Effector memory CD4-positive, alpha-beta T cell (primary cell): ENCODE data around the gene BNIP3.
A peak's percentile ranks its signal among the peaks of the same experiment; 100 is the strongest.
"Not testable (repeated sequence)": the region's sequence is repeated elsewhere in the genome, so short reads cannot be mapped to it uniquely, and the experiment has no call there.

ENCODE experiments used
- DNase-seq, 3 donors: peaks; one replicate each; pipeline ENCODE4 v3.0.0-alpha.2; 2020
- H3K27ac ChIP-seq: 2 replicates; pipeline ENCODE4 v1.7.0; 2013; ENCODE audit warnings: mild to moderate bottlenecking, low read length, moderate library complexity; ENCODE audit not compliant: insufficient read depth, poor library complexity, severe bottlenecking
- H3K27me3 ChIP-seq: replicated peaks from 2 replicates; pipeline ENCODE4 v1.7.0; 2013; ENCODE audit warnings: mild to moderate bottlenecking, low read length; ENCODE audit not compliant: insufficient read depth, control insufficient read depth, poor library complexity, severe bottlenecking
- H3K36me3 ChIP-seq: 2 replicates; pipeline ENCODE4 v1.7.0; 2013; ENCODE audit warnings: mild to moderate bottlenecking, low read length, moderate library complexity; ENCODE audit not compliant: control insufficient read depth, insufficient read depth
- H3K4me1 ChIP-seq: 2 replicates; pipeline ENCODE4 v1.7.0; 2013; ENCODE audit warnings: low read length, mild to moderate bottlenecking; ENCODE audit not compliant: control insufficient read depth, insufficient read depth, poor library complexity, severe bottlenecking
- H3K4me3 ChIP-seq: 2 replicates; pipeline ENCODE4 v1.7.0; 2013; ENCODE audit warnings: low read length, low read depth, mild to moderate bottlenecking; ENCODE audit not compliant: insufficient read depth, poor library complexity, severe bottlenecking
- H3K9me3 ChIP-seq: 2 replicates; pipeline ENCODE4 v1.7.0; 2013; ENCODE audit warnings: mild to moderate bottlenecking, low read length, moderate library complexity; ENCODE audit not compliant: control insufficient read depth

BNIP3 gene

GRCh38 chr10:131991726-131992125 is 10.0 kb upstream of the BNIP3 start:
- Histone ChIP-seq H3K4me1 (no peaks in the 10 kb centered on the region), H3K27ac (no peak overlapping the region), H3K4me3 (no peak overlapping the region), H3K36me3 (no peaks in the 10 kb centered on the region), H3K9me3 (no peaks in the 10 kb centered on the region), H3K27me3 (no peaks in the 10 kb centered on the region)
- no peak for DNase-seq

- not testable (repeated sequence) for H3K27me3 ChIP-seq, H3K4me1 ChIP-seq, H3K9me3 ChIP-seq, H3K27ac ChIP-seq, H3K4me3 ChIP-seq, DNase-seq, H3K36me3 ChIP-seq
These were observed 6.1 kb upstream of the BNIP3 start for GRCh38 chr10:131987786-131988185.

- H3K27ac ChIP-seq, H3K4me3 ChIP-seq, H3K27me3 ChIP-seq, H3K36me3 ChIP-seq, DNase-seq, H3K4me1 ChIP-seq, H3K9me3 ChIP-seq: not testable (repeated sequence)
These were observed 5.6 kb upstream of the BNIP3 start for GRCh38 chr10:131987301-131987700.

- H3K9me3 ChIP-seq, H3K27me3 ChIP-seq, H3K36me3 ChIP-seq, H3K4me3 ChIP-seq, H3K27ac ChIP-seq, H3K4me1 ChIP-seq, DNase-seq: not testable (repeated sequence)
These were observed 5.1 kb upstream of the BNIP3 start for GRCh38 chr10:131986851-131987250.

GRCh38 chr10:131983780-131984179 is 2.1 kb upstream of the BNIP3 start:
- Histone ChIP-seq H3K9me3 (no peaks in the 10 kb centered on the region), H3K4me3 (no peak overlapping the region), H3K4me1 (peaks cover 14% of the 10 kb centered on the region), H3K36me3 (no peaks in the 10 kb centered on the region), H3K27ac (no peak overlapping the region), H3K27me3 (no peaks in the 10 kb centered on the region)
- DNase-seq: no peak

GRCh38 chr10:131982796-131983195 is 1.1 kb upstream of the BNIP3 start:
- Histone ChIP-seq H3K36me3 (no peaks in the 10 kb centered on the region), H3K27ac (no peak overlapping the region), H3K9me3 (no peaks in the 10 kb centered on the region), H3K4me1 (peaks cover 18% of the 10 kb centered on the region), H3K4me3 (peak overlapping the region; percentile 71), H3K27me3 (no peaks in the 10 kb centered on the region)
- DNase-seq: no peak

GRCh38 chr10:131982185-131982756 is 548 bp upstream of the BNIP3 start:
- Histone ChIP-seq H3K27me3 (no peaks in the 10 kb centered on the region), H3K9me3 (no peaks in the 10 kb centered on the region), H3K36me3 (no peaks in the 10 kb centered on the region), H3K27ac (no peak overlapping the region), H3K4me1 (peaks cover 18% of the 10 kb centered on the region), H3K4me3 (peak overlapping the region; percentile 71)
- no peak for DNase-seq

GRCh38 chr10:131980761-131981428 is 828 bp downstream of the BNIP3 start:
- no peaks in the 10 kb centered on the region for H3K27me3 ChIP-seq
- H3K36me3 ChIP-seq: no peaks in the 10 kb centered on the region
- peak overlapping the region; percentile 63 for H3K27ac ChIP-seq
- no peaks in the 10 kb centered on the region for H3K9me3 ChIP-seq
- H3K4me1 ChIP-seq: peaks cover 18% of the 10 kb centered on the region
- DNase-seq: no peak
- peak overlapping the region; percentile 83 for H3K4me3 ChIP-seq

GRCh38 chr10:131980321-131980720 is 1.4 kb downstream of the BNIP3 start:
- Histone ChIP-seq H3K27me3 (no peaks in the 10 kb centered on the region), H3K27ac (no peak overlapping the region), H3K36me3 (no peaks in the 10 kb centered on the region), H3K4me1 (peaks cover 18% of the 10 kb centered on the region), H3K9me3 (no peaks in the 10 kb centered on the region), H3K4me3 (no peak overlapping the region)
- DNase-seq: no peak

GRCh38 chr10:131979821-131980270 is 1.9 kb downstream of the BNIP3 start:
- DNase-seq: no peak
- Histone ChIP-seq H3K27me3 (no peaks in the 10 kb centered on the region), H3K4me3 (no peak overlapping the region), H3K9me3 (no peaks in the 10 kb centered on the region), H3K4me1 (peaks cover 18% of the 10 kb centered on the region), H3K36me3 (no peaks in the 10 kb centered on the region), H3K27ac (no peak overlapping the region)
